Neural progenitor cell (in vitro differentiated cells): ENCODE results near the gene CPT1A. TPM values are rescaled to one million over a fixed set of nuclear protein-coding genes. Genes with fewer than 3 reads are reported as not detected.

Source experiments
- DNase-seq: peaks from one replicate; pipeline ENCODE4 v3.0.0-alpha.2; 2016; ENCODE audit warnings: low spot score
- H2AFZ ChIP-seq: fragments of 200-600 bp; sonication (generic); replicated peaks from 2 replicates; pipeline ENCODE4 v1.6.1; 2016; ENCODE audit warnings: antibody characterized with exemption
- H3F3A ChIP-seq: fragments of 200-600 bp; sonication (generic); 2 replicates; pipeline ENCODE4 v1.6.1; 2016; ENCODE audit warnings: antibody characterized with exemption, low read depth
- H3K27ac ChIP-seq: fragments of 200-600 bp; sonication (generic); 2 replicates; pipeline ENCODE4 v1.5.1; 2016; ENCODE audit warnings: mild to moderate bottlenecking
- H3K27me3 ChIP-seq: fragments of 200-600 bp; sonication (generic); 2 replicates; pipeline ENCODE4 v1.6.1; 2016; ENCODE audit warnings: mild to moderate bottlenecking, moderate library complexity
- H3K36me3 ChIP-seq: fragments of 200-600 bp; sonication (generic); 2 replicates; pipeline ENCODE4 v1.5.1; 2016
- H3K4me1 ChIP-seq: fragments of 200-600 bp; sonication (generic); 2 replicates; pipeline ENCODE4 v1.6.1; 2016; ENCODE audit warnings: mixed run types
- H3K4me2 ChIP-seq: fragments of 200-600 bp; sonication (generic); 2 replicates; pipeline ENCODE4 v1.6.1; 2016
- H3K4me3 ChIP-seq: fragments of 200-600 bp; sonication (generic); 2 replicates; pipeline ENCODE4 v1.5.1; 2016
- H3K79me2 ChIP-seq: fragments of 200-600 bp; sonication (generic); 2 replicates; pipeline ENCODE4 v1.6.1; 2016; ENCODE audit warnings: low read depth
- H3K9ac ChIP-seq: fragments of 200-600 bp; sonication (generic); 2 replicates; pipeline ENCODE4 v1.6.1; 2016
- H3K9me3 ChIP-seq: fragments of 200-600 bp; sonication (generic); 2 replicates; pipeline ENCODE4 v1.5.1; 2016; ENCODE audit warnings: low read depth
- H4K20me1 ChIP-seq: fragments of 200-600 bp; sonication (generic); 2 replicates; pipeline ENCODE4 v1.6.1; 2016; ENCODE audit warnings: low read depth
- H3K27ac Mint-ChIP-seq: 3 replicates; pipeline ENCODE4 v1.8.0; 2021; ENCODE audit warnings: mixed read lengths
- H3K27me3 Mint-ChIP-seq: 2 replicates; pipeline ENCODE4 v1.8.0; 2022; ENCODE audit warnings: low read depth, mild to moderate bottlenecking, inconsistent platforms, moderate library complexity, mixed read lengths; ENCODE audit not compliant: insufficient read depth
- H3K36me3 Mint-ChIP-seq: 3 replicates; pipeline ENCODE4 v1.8.0; 2021; ENCODE audit warnings: mixed read lengths
- H3K4me1 Mint-ChIP-seq: 3 replicates; pipeline ENCODE4 v1.8.0; 2021; ENCODE audit warnings: mixed read lengths
- H3K4me3 Mint-ChIP-seq: 3 replicates; pipeline ENCODE4 v1.8.0; 2021; ENCODE audit warnings: mild to moderate bottlenecking, moderate library complexity, mixed read lengths
- H3K9me3 Mint-ChIP-seq: 3 replicates; pipeline ENCODE4 v1.8.0; 2020; ENCODE audit warnings: mixed read lengths
- CTCF ChIP-seq: fragments of 200-600 bp; sonication (generic); IDR thresholded peaks from 2 replicates; pipeline ENCODE4 v1.5.1; 2017; ENCODE audit warnings: antibody characterized with exemption, mild to moderate bottlenecking
- EZH2 ChIP-seq: fragments of 200-600 bp; sonication (generic); IDR thresholded peaks from 2 replicates; pipeline ENCODE4 v1.6.1; 2017; ENCODE audit warnings: antibody characterized with exemption, mild to moderate bottlenecking, moderate library complexity
- EZH2phosphoT487 ChIP-seq: fragments of 200-600 bp; sonication (generic); IDR thresholded peaks from 2 replicates; pipeline ENCODE4 v1.6.1; 2017; ENCODE audit warnings: antibody characterized with exemption
- total RNA-seq: library from RNA; depleted of rRNA; stranded (reverse); fragments of >200 nt; gene quantifications from 2 replicates; pipeline ENCODE4 v1.2.3, GENCODE V29; 2015; ENCODE audit warnings: low replicate concordance

CPT1A gene
- total RNA-seq, 1 donor from 2014 or later, result 0.64 TPM

GRCh38 chr11:68710409-68710808 is 131.3 kb downstream of the CPT1A start:
- Mint-ChIP-seq H3K4me3 (peak overlapping the region; percentile 46), H3K27me3 (peaks cover 20% of the 10 kb centered on the region), H3K27ac (no peak overlapping the region), H3K4me1 (peaks cover 49% of the 10 kb centered on the region), H3K9me3 (no peaks in the 10 kb centered on the region), H3K36me3 (peaks cover 2% of the 10 kb centered on the region)
- Histone ChIP-seq H3F3A (peaks cover 39% of the 10 kb centered on the region), H3K9ac (no peak overlapping the region), H4K20me1 (peaks cover 10% of the 10 kb centered on the region), H3K36me3 (no peaks in the 10 kb centered on the region), H3K79me2 (no peaks in the 10 kb centered on the region), H3K9me3 (no peaks in the 10 kb centered on the region), H3K27ac (no peak overlapping the region), H3K4me2 (peak overlapping the region; percentile 68), H3K4me3 (peak overlapping the region; percentile 25), H3K27me3 (no peaks in the 10 kb centered on the region), H2AFZ (no peak overlapping the region), H3K4me1 (peaks cover 68% of the 10 kb centered on the region)
- DNase-seq, result peak; percentile 90
- no peak for TF ChIP-seq EZH2
- TF ChIP-seq CTCF, result no peak
- no peak for TF ChIP-seq EZH2phosphoT487

GRCh38 chr11:68709062-68709461 is 132.7 kb downstream of the CPT1A start:
- Histone ChIP-seq H3F3A (peaks cover 38% of the 10 kb centered on the region), H3K4me1 (peaks cover 64% of the 10 kb centered on the region), H3K4me3 (no peak overlapping the region), H3K9me3 (no peaks in the 10 kb centered on the region), H3K79me2 (no peaks in the 10 kb centered on the region), H3K27me3 (no peaks in the 10 kb centered on the region), H4K20me1 (peaks cover 7% of the 10 kb centered on the region), H3K4me2 (peak overlapping the region; percentile 68), H3K27ac (no peak overlapping the region), H2AFZ (no peak overlapping the region), H3K36me3 (no peaks in the 10 kb centered on the region), H3K9ac (no peak overlapping the region)
- H3K9me3 Mint-ChIP-seq, result no peaks in the 10 kb centered on the region
- H3K36me3 Mint-ChIP-seq, result peaks cover 2% of the 10 kb centered on the region
- no peak overlapping the region for H3K4me3 Mint-ChIP-seq
- H3K27me3 Mint-ChIP-seq, result peaks cover 17% of the 10 kb centered on the region
- no peak for DNase-seq
- TF ChIP-seq EZH2 (no peak), CTCF (no peak), EZH2phosphoT487 (no peak)
- peaks cover 41% of the 10 kb centered on the region for H3K4me1 Mint-ChIP-seq
- H3K27ac Mint-ChIP-seq, result no peak overlapping the region

GRCh38 chr11:68707527-68707926 is 134.2 kb downstream of the CPT1A start:
- H3K27me3 Mint-ChIP-seq, result peaks cover 17% of the 10 kb centered on the region

More at GRCh38 chr11:68707527-68707926, 134.2 kb downstream of the CPT1A start:
- H3K27ac ChIP-seq, result no peak overlapping the region
- peaks cover 49% of the 10 kb centered on the region for H3K4me1 ChIP-seq
- TF ChIP-seq CTCF (no peak), EZH2phosphoT487 (no peak)
- Mint-ChIP-seq H3K4me3 (no peak overlapping the region), H3K4me1 (peaks cover 36% of the 10 kb centered on the region), H3K27ac (no peak overlapping the region), H3K36me3 (peaks cover 2% of the 10 kb centered on the region), H3K9me3 (no peaks in the 10 kb centered on the region)
- H3K9ac ChIP-seq, result no peak overlapping the region
- H4K20me1 ChIP-seq, result peaks cover 4% of the 10 kb centered on the region
- H3K27me3 ChIP-seq, result no peaks in the 10 kb centered on the region
- H3F3A ChIP-seq, result peaks cover 37% of the 10 kb centered on the region
- H3K79me2 ChIP-seq, result no peaks in the 10 kb centered on the region
- no peak for DNase-seq
- H3K4me3 ChIP-seq, result no peak overlapping the region
- H3K36me3 ChIP-seq, result no peaks in the 10 kb centered on the region
- no peak overlapping the region for H3K4me2 ChIP-seq
- H3K9me3 ChIP-seq, result no peaks in the 10 kb centered on the region
- peak overlapping the region; percentile 14 for H2AFZ ChIP-seq
